GM13977 (cell line): ENCODE measurements around the gene RMRP.

Experiments
- DNase-seq: peaks from one replicate; pipeline ENCODE4 v3.0.0; 2012; ENCODE audit warnings: low spot score
- CTCF ChIP-seq: IDR thresholded peaks from 2 replicates; pipeline ENCODE4 v1.5.1; 2012; ENCODE audit warnings: mild to moderate bottlenecking, control low read depth; ENCODE audit not compliant: insufficient read depth; ENCODE audit errors: extremely low read depth, missing control alignments
- in situ Hi-C: fragments of 300-500 bp; cut with MboI; formaldehyde crosslinking; loops from one replicate; pipeline ENCODE4 v1.12.0; 2022; ENCODE audit warnings: low sequenced_read_pairs, low pct_unique_long_range_greater_than_20kb, mixed read lengths, inconsistent platforms; ENCODE audit not compliant: unreplicated experiment

RMRP gene

DNA sequence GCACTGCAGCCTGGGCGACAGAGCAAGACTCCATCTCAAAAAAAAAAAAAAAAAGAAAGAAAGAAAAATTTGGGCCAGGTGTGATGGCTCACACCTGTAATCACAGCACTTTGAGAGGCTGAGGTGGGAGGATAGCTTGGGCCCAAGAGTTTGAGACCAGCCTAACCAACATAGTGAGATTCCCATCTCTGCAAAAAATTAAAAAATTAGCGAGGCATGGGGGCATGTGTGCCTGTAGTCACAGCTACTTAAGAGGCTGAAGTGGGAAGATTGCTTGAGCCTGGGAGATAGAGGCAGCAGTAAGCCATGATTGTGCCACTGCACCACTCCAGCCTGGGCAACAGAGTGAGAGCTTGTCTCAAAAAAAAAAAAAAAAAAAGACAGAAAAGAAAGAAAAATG is 4.2 kb downstream of the RMRP start:
- no peak for TF ChIP-seq CTCF
- DNase-seq = no peak
- in situ Hi-C loops = no loop called here

GRCh38 chr9:35652829-35653209 is 5.0 kb downstream of the RMRP start:
- TF ChIP-seq CTCF = no peak
- in situ Hi-C loops = no loop called here
- no peak for DNase-seq

GRCh38 chr9:35651956-35652828 is 5.6 kb downstream of the RMRP start:
- in situ Hi-C loops = no loop called here
- DNase-seq = no peak
- TF ChIP-seq CTCF = no peak

- in situ Hi-C loops = no loop called here
- peak; percentile 43 for DNase-seq
- no peak for TF ChIP-seq CTCF
These were observed 7.3 kb downstream of the RMRP start, which contains the start of gene SIT1 for GRCh38 chr9:35650341-35651158. Gene SIT1 (minus strand): TSS chr9:35650931. CDS start chr9:35650853, 78 bp downstream.

GRCh38 chr9:35649431-35650340 is 8.1 kb downstream of the RMRP start:
- TF ChIP-seq CTCF = no peak
- DNase-seq = peak; percentile 47
- in situ Hi-C loops = no loop called here
